ENCODE data around the gene SUN1. TPM values are rescaled to one million over a fixed set of nuclear protein-coding genes. Genes with fewer than 3 reads are reported as not detected.

SUN1 gene
- polyA plus RNA-seq, 3 donors: 44.2 to 154 (median 51.5) TPM

- TF ChIP-seq CTCF (IDR thresholded peaks at IDR 0.05): no peak
- Histone ChIP-seq H3K4me1 (ENCODE audit: control insufficient read depth in 1 of 2, insufficient read depth in 2 of 2, low read length in 2 of 2) (peaks cover 10 to 16% of the 10 kb centered on the region in 2 donors), H3K27ac (ENCODE audit: low read depth in 1 of 2, low read length in 2 of 2) (no peak overlapping the region), H3K79me2 (ENCODE audit: insufficient read depth, low read length) (peaks cover 42% of the 10 kb centered on the region), H2AFZ (ENCODE audit: insufficient read depth, low read depth, low read length, poor library complexity, severe bottlenecking) (no peak overlapping the region), H3K4me2 (replicated peaks; ENCODE audit: extremely low read depth, low read length, poor library complexity, severe bottlenecking) (no peak overlapping the region), H3K4me3 (replicated peaks in 1 of 3; ENCODE audit: low read depth in 2 of 3, low read length in 3 of 3) (no peak overlapping the region), H4K20me1 (ENCODE audit: insufficient read depth, low read length) (peaks cover 96% of the 10 kb centered on the region), H3K27me3 (ENCODE audit: control insufficient read depth in 2 of 2, insufficient read depth in 2 of 2, low read length in 2 of 2) (no peaks in the 10 kb centered on the region), H3K9me3 (replicated peaks in 1 of 2; ENCODE audit: control insufficient read depth in 1 of 2, insufficient read depth in 1 of 2, low read length in 2 of 2) (no peaks in the 10 kb centered on the region), H3K36me3 (replicated peaks in 1 of 2; ENCODE audit: control insufficient read depth in 1 of 2, insufficient read depth in 2 of 2, low read length in 2 of 2) (peaks cover 0 to 39% of the 10 kb centered on the region in 2 donors), H3K9ac (ENCODE audit: insufficient read depth, low read length, poor library complexity, severe bottlenecking) (no peak overlapping the region)
- no peak for DNase-seq
- intact Hi-C loops (cut with micrococcal nuclease): no loop called here
- H3K27me3 Mint-ChIP-seq (ENCODE audit: low read depth in 3 of 3): peaks cover 13 to 35% (median 23%) of the 10 kb centered on the region in 3 donors
- peaks cover 23% of the 10 kb centered on the region for H3K4me1 Mint-ChIP-seq
- H3K36me3 Mint-ChIP-seq: peaks cover 42 to 68% of the 10 kb centered on the region in 2 donors
- H3K27ac Mint-ChIP-seq: no peak overlapping the region
- H3K9me3 Mint-ChIP-seq: peaks cover 0 to 2% (median 0%) of the 10 kb centered on the region in 7 donors
- WGBS (ENCODE audit: insufficient coverage): 83% methylated on average over 8 of the region's 12 CpGs
- H3K4me3 Mint-ChIP-seq: no peak overlapping the region
Observed at GRCh38 chr7:830069-830468, 2.2 kb upstream of the SUN1 start.

DNA sequence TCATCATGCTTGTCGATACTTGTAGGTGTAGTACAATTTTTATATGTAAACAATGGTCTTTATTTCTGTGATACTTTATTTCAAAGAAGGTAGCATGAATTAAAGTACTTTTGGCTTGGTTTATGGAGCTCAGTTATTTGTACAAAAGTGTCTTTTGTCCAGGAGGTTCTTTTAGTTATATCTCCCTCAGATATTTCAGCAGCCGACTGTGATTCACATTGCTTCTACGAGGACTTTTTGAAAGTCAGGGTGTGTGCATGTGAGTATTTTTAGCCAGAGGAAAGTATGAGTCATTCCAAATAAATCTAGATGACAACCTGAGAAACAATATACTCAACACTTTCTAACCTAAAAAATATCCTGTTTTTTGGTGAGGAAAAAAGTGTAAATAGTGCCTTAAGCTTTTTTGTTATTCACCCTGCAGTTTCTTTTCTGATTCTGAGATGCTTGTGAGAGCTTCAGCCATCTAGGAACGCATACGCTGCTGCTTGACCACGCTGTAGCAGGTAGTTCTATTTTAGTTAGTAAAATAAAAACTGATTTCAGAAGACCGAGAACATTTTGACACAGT lies 595 bp upstream of the SUN1 start:
- no peak for TF ChIP-seq CTCF (IDR thresholded peaks at IDR 0.05)
- intact Hi-C loops (cut with micrococcal nuclease): no loop called here

More for the DNA sequence above, 595 bp upstream of the SUN1 start:
- H3K27ac Mint-ChIP-seq: peak overlapping the region in 3 of 7 donors; percentile 25 to 63 (median 48)
- Histone ChIP-seq H3K9ac (ENCODE audit: insufficient read depth, low read length, poor library complexity, severe bottlenecking) (no peak overlapping the region), H3K27me3 (ENCODE audit: control insufficient read depth in 2 of 2, insufficient read depth in 2 of 2, low read length in 2 of 2) (no peaks in the 10 kb centered on the region), H2AFZ (ENCODE audit: insufficient read depth, low read depth, low read length, poor library complexity, severe bottlenecking) (no peak overlapping the region), H3K4me1 (ENCODE audit: control insufficient read depth in 1 of 2, insufficient read depth in 2 of 2, low read length in 2 of 2) (peaks cover 10 to 23% of the 10 kb centered on the region in 2 donors), H3K27ac (ENCODE audit: low read depth in 1 of 2, low read length in 2 of 2) (no peak overlapping the region), H3K36me3 (replicated peaks in 1 of 2; ENCODE audit: control insufficient read depth in 1 of 2, insufficient read depth in 2 of 2, low read length in 2 of 2) (peaks cover 7 to 34% of the 10 kb centered on the region in 2 donors), H3K4me3 (replicated peaks in 1 of 3; ENCODE audit: low read depth in 2 of 3, low read length in 3 of 3) (no peak overlapping the region), H3K9me3 (replicated peaks in 1 of 2; ENCODE audit: control insufficient read depth in 1 of 2, insufficient read depth in 1 of 2, low read length in 2 of 2) (no peaks in the 10 kb centered on the region), H3K79me2 (ENCODE audit: insufficient read depth, low read length) (peaks cover 30% of the 10 kb centered on the region), H4K20me1 (ENCODE audit: insufficient read depth, low read length) (peaks cover 96% of the 10 kb centered on the region), H3K4me2 (replicated peaks; ENCODE audit: extremely low read depth, low read length, poor library complexity, severe bottlenecking) (peak overlapping the region; percentile 13)
- 28% methylated on average over 5 of the region's 7 CpGs for WGBS (ENCODE audit: insufficient coverage)
- peaks cover 34% of the 10 kb centered on the region for H3K4me1 Mint-ChIP-seq
- H3K9me3 Mint-ChIP-seq: peaks cover 0 to 2% (median 0%) of the 10 kb centered on the region in 7 donors
- peak overlapping the region in 1 of 2 donors; percentile 40 for H3K4me3 Mint-ChIP-seq
- peaks cover 40 to 68% of the 10 kb centered on the region in 2 donors for H3K36me3 Mint-ChIP-seq
- DNase-seq: peak in 2 of 3 donors; percentile 14 to 36
- peaks cover 6 to 32% (median 24%) of the 10 kb centered on the region in 3 donors for H3K27me3 Mint-ChIP-seq (ENCODE audit: low read depth in 3 of 3)
